SHP77 treated with DMSO at 0.1 percent for 48 hours (cell line): ENCODE results near the gene SVBP.
"Not testable (repeated sequence)": the region's sequence is repeated elsewhere in the genome, so short reads cannot be mapped to it uniquely, and the experiment has no call there.

Experiments used
- DNase-seq: peaks from one replicate; lab custom pipeline; 2025; lab: John Stamatoyannopoulos, UW

SVBP gene

GRCh38 chr1:42841440-42842147, 24.4 kb upstream of the SVBP start:
- no peak for DNase-seq

GRCh38 chr1:42841010-42841409, 23.8 kb upstream of the SVBP start:
- no peak for DNase-seq

GRCh38 chr1:42838482-42839190, 21.4 kb upstream of the SVBP start:
- DNase-seq, result no peak

- DNase-seq, result no peak
Observed at GRCh38 chr1:42837709-42838108, 20.5 kb upstream of the SVBP start.

GRCh38 chr1:42835422-42835821, 18.2 kb upstream of the SVBP start:
- DNase-seq, result no peak

GRCh38 chr1:42834803-42835202, 17.6 kb upstream of the SVBP start:
- no peak for DNase-seq

GRCh38 chr1:42833981-42834380, 16.8 kb upstream of the SVBP start:
- DNase-seq, result no peak

- DNase-seq, result no peak
Observed at GRCh38 chr1:42832641-42833240, 15.5 kb upstream of the SVBP start.

- no peak for DNase-seq
Observed at GRCh38 chr1:42831273-42831672, 14.1 kb upstream of the SVBP start.

GRCh38 chr1:42830631-42831030, 13.4 kb upstream of the SVBP start:
- DNase-seq, result no peak

- no peak for DNase-seq
Observed at GRCh38 chr1:42825036-42825851, 8.0 kb upstream of the SVBP start.

GRCh38 chr1:42824481-42825035, 7.4 kb upstream of the SVBP start:
- DNase-seq, result no peak

GRCh38 chr1:42822800-42823392, 5.7 kb upstream of the SVBP start:
- DNase-seq, result no peak

GRCh38 chr1:42821690-42822089, 4.5 kb upstream of the SVBP start:
- DNase-seq, result no peak

- no peak for DNase-seq
Observed at GRCh38 chr1:42820813-42821212, 3.6 kb upstream of the SVBP start.

GRCh38 chr1:42817976-42818375, 779 bp upstream of the SVBP start:
- DNase-seq, result no peak

- no peak for DNase-seq
Observed at GRCh38 chr1:42817440-42817767, 207 bp upstream of the SVBP start.

- DNase-seq, result no peak
Observed at GRCh38 chr1:42815941-42816584, 1.1 kb downstream of the SVBP start.

GRCh38 chr1:42814815-42815214, 2.4 kb downstream of the SVBP start:
- DNase-seq, result not testable (repeated sequence)

GRCh38 chr1:42807056-42807668, 10.0 kb downstream of the SVBP start:
- DNase-seq, result no peak

- DNase-seq, result no peak
Observed at GRCh38 chr1:42806593-42806992, 10.6 kb downstream of the SVBP start.
